ACC112 (cell line): ENCODE results near the gene KCNJ4.

Experiments
- H2AFZ ChIP-seq: fragments of 200-600 bp; sonication (generic); one replicate; pipeline ENCODE4 v1.6.0; 2017; ENCODE audit warnings: antibody characterized with exemption, low read length; ENCODE audit not compliant: unreplicated experiment
- H3K27ac ChIP-seq: fragments of 200-600 bp; sonication (generic); 2 replicates; pipeline ENCODE4 v1.5.1; 2014; ENCODE audit warnings: low read depth, mild to moderate bottlenecking, antibody characterized with exemption, low read length, moderate library complexity
- H3K27me3 ChIP-seq: fragments of 200-600 bp; sonication (generic); 2 replicates; pipeline ENCODE4 v1.6.1; 2014; ENCODE audit warnings: mild to moderate bottlenecking, antibody characterized with exemption, low read length, moderate library complexity, mixed read lengths; ENCODE audit not compliant: insufficient read depth
- H3K36me3 ChIP-seq: fragments of 200-600 bp; sonication (generic); 2 replicates; pipeline ENCODE4 v1.6.1; 2016; ENCODE audit warnings: mild to moderate bottlenecking, antibody characterized with exemption, low read length, moderate library complexity, mixed read lengths; ENCODE audit not compliant: insufficient read depth
- H3K4me1 ChIP-seq: fragments of 200-600 bp; sonication (generic); one replicate; pipeline ENCODE4 v1.6.1; 2016; ENCODE audit warnings: low read length, mixed read lengths; ENCODE audit not compliant: insufficient read depth, unreplicated experiment, control insufficient read depth
- H3K4me3 ChIP-seq: fragments of 200-600 bp; sonication (generic); 2 replicates; pipeline ENCODE4 v1.5.1; 2014; ENCODE audit warnings: mild to moderate bottlenecking, low read depth, low read length
- H3K79me2 ChIP-seq: fragments of 200-600 bp; sonication (generic); one replicate; pipeline ENCODE4 v1.6.0; 2016; ENCODE audit warnings: low read length; ENCODE audit not compliant: control insufficient read depth, unreplicated experiment, insufficient read depth

KCNJ4 gene

GRCh38 chr22:38452373-38453065 is 2.5 kb downstream of the KCNJ4 start:
- H3K4me1 ChIP-seq, result no peaks in the 10 kb centered on the region
- H3K79me2 ChIP-seq, result no peaks in the 10 kb centered on the region
- no peak overlapping the region for H2AFZ ChIP-seq
- H3K4me3 ChIP-seq, result no peak overlapping the region
- peaks cover 46% of the 10 kb centered on the region for H3K27me3 ChIP-seq
- H3K36me3 ChIP-seq, result no peaks in the 10 kb centered on the region
- no peak overlapping the region for H3K27ac ChIP-seq

GRCh38 chr22:38451864-38452263 is 3.1 kb downstream of the KCNJ4 start:
- Histone ChIP-seq H3K36me3 (no peaks in the 10 kb centered on the region), H3K79me2 (no peaks in the 10 kb centered on the region), H3K4me1 (no peaks in the 10 kb centered on the region), H2AFZ (no peak overlapping the region), H3K27ac (no peak overlapping the region), H3K4me3 (no peak overlapping the region), H3K27me3 (peaks cover 40% of the 10 kb centered on the region)

GRCh38 chr22:38451404-38451803 is 3.6 kb downstream of the KCNJ4 start:
- Histone ChIP-seq H3K4me1 (no peaks in the 10 kb centered on the region), H2AFZ (no peak overlapping the region), H3K36me3 (no peaks in the 10 kb centered on the region), H3K27ac (no peak overlapping the region), H3K79me2 (no peaks in the 10 kb centered on the region), H3K4me3 (no peak overlapping the region), H3K27me3 (peaks cover 35% of the 10 kb centered on the region)

- Histone ChIP-seq H3K79me2 (no peaks in the 10 kb centered on the region), H3K27me3 (peaks cover 26% of the 10 kb centered on the region), H3K27ac (no peak overlapping the region), H3K4me1 (no peaks in the 10 kb centered on the region), H2AFZ (no peak overlapping the region), H3K4me3 (no peak overlapping the region), H3K36me3 (no peaks in the 10 kb centered on the region)
Observed at GRCh38 chr22:38450234-38450797, 4.7 kb downstream of the KCNJ4 start.

- H3K4me1 ChIP-seq, result no peaks in the 10 kb centered on the region
- H3K36me3 ChIP-seq, result no peaks in the 10 kb centered on the region
- H2AFZ ChIP-seq, result no peak overlapping the region
- no peak overlapping the region for H3K27ac ChIP-seq
- H3K4me3 ChIP-seq, result no peak overlapping the region
- peaks cover 25% of the 10 kb centered on the region for H3K27me3 ChIP-seq
- H3K79me2 ChIP-seq, result no peaks in the 10 kb centered on the region
Observed at GRCh38 chr22:38449776-38450175, 5.2 kb downstream of the KCNJ4 start.

- H3K27me3 ChIP-seq, result peaks cover 19% of the 10 kb centered on the region
- no peaks in the 10 kb centered on the region for H3K36me3 ChIP-seq
- no peak overlapping the region for H3K4me3 ChIP-seq
- no peaks in the 10 kb centered on the region for H3K79me2 ChIP-seq
- H3K27ac ChIP-seq, result no peak overlapping the region
- no peaks in the 10 kb centered on the region for H3K4me1 ChIP-seq
- no peak overlapping the region for H2AFZ ChIP-seq
Observed at GRCh38 chr22:38448945-38449745, 5.9 kb downstream of the KCNJ4 start.

GRCh38 chr22:38446018-38446601 is 8.9 kb downstream of the KCNJ4 start:
- H3K36me3 ChIP-seq, result no peaks in the 10 kb centered on the region
- H3K27ac ChIP-seq, result no peak overlapping the region
- no peak overlapping the region for H2AFZ ChIP-seq
- H3K4me3 ChIP-seq, result no peak overlapping the region
- 0 out of 2 replicates have a peak, but pooled peaks cover 6% of the 10 kb centered on the region for H3K27me3 ChIP-seq
- no peaks in the 10 kb centered on the region for H3K79me2 ChIP-seq
- no peaks in the 10 kb centered on the region for H3K4me1 ChIP-seq

- Histone ChIP-seq H3K36me3 (no peaks in the 10 kb centered on the region), H3K4me1 (no peaks in the 10 kb centered on the region), H3K4me3 (no peak overlapping the region), H3K27ac (no peak overlapping the region), H2AFZ (no peak overlapping the region), H3K79me2 (no peaks in the 10 kb centered on the region), H3K27me3 (no peaks in the 10 kb centered on the region)
Observed at GRCh38 chr22:38444783-38445182, 10.2 kb downstream of the KCNJ4 start.

- Histone ChIP-seq H3K27ac (no peak overlapping the region), H3K4me1 (no peaks in the 10 kb centered on the region), H2AFZ (no peak overlapping the region), H3K4me3 (no peak overlapping the region), H3K36me3 (no peaks in the 10 kb centered on the region), H3K79me2 (no peaks in the 10 kb centered on the region), H3K27me3 (no peaks in the 10 kb centered on the region)
Observed at GRCh38 chr22:38443628-38444521, 11.1 kb downstream of the KCNJ4 start.
